Coronary artery (tissue), 2 donors: ENCODE measurements around the gene TMEM132C.

ENCODE experiments used
- DNase-seq: peaks from one replicate; pipeline ENCODE4 v3.0.0-alpha.2; 2017; ENCODE audit warnings: low spot score
- H3K27ac ChIP-seq, 2 donors: fragments of 200-600 bp; sonication (generic); one replicate each; pipeline ENCODE4 v1.5.1; 2016 to 2019
- H3K4me3 ChIP-seq: fragments of 200-600 bp; sonication (generic); 2 replicates; pipeline ENCODE4 v1.5.1; 2016; ENCODE audit warnings: mild to moderate bottlenecking, moderate library complexity
- CTCF ChIP-seq: fragments of 200-600 bp; sonication (generic); IDR thresholded peaks from one replicate; pipeline ENCODE4 v1.5.1; 2019; ENCODE audit warnings: antibody characterized with exemption

Gene TMEM132C

GRCh38 chr12:128729628-128730121 lies 462.7 kb downstream of the TMEM132C start:
- no peak for DNase-seq
- no peak overlapping the region for H3K4me3 ChIP-seq
- no peak for TF ChIP-seq CTCF
- H3K27ac ChIP-seq: no peak overlapping the region

GRCh38 chr12:128734371-128734770 lies 467.4 kb downstream of the TMEM132C start:
- no peak for TF ChIP-seq CTCF

GRCh38 chr12:128737292-128737966 lies 470.5 kb downstream of the TMEM132C start:
- Histone ChIP-seq H3K4me3 (no peak overlapping the region), H3K27ac (no peak overlapping the region)
- no peak for TF ChIP-seq CTCF
- DNase-seq: no peak

More at GRCh38 chr12:128734371-128734770, 467.4 kb downstream of the TMEM132C start:
- no peak for DNase-seq
- H3K4me3 ChIP-seq: no peak overlapping the region
- no peak overlapping the region for H3K27ac ChIP-seq

GRCh38 chr12:128743916-128744315 lies 476.9 kb downstream of the TMEM132C start:
- Histone ChIP-seq H3K27ac (no peak overlapping the region), H3K4me3 (no peak overlapping the region)
- TF ChIP-seq CTCF: no peak
- no peak for DNase-seq

- no peak overlapping the region for H3K27ac ChIP-seq
Observed at GRCh38 chr12:128745772-128746689, 479.1 kb downstream of the TMEM132C start.

GRCh38 chr12:128747441-128747840 lies 480.5 kb downstream of the TMEM132C start:
- no peak for DNase-seq
- no peak overlapping the region for H3K4me3 ChIP-seq
- TF ChIP-seq CTCF: no peak
- no peak overlapping the region for H3K27ac ChIP-seq

More at GRCh38 chr12:128745772-128746689, 479.1 kb downstream of the TMEM132C start:
- TF ChIP-seq CTCF: no peak
- H3K4me3 ChIP-seq: no peak overlapping the region
- no peak for DNase-seq
